ENCODE data around the gene SOWAHA. TPM values are rescaled to one million over a fixed set of nuclear protein-coding genes. Genes with fewer than 3 reads are reported as not detected.
A peak's percentile ranks its signal among the peaks of the same experiment; 100 is the strongest.

SOWAHA gene
- total and polyA plus RNA-seq, 2 of the 8 experiments (the other 6 are each of a cell fraction or from before 2014, with no cell fraction given): 0.09 to 0.11 TPM

GRCh38 chr5:132775476-132775961 is 37.6 kb upstream of the SOWAHA start:
- Histone ChIP-seq H2AK5ac (ENCODE audit: low read depth, low read length) (no peak overlapping the region), H2BK5ac (ENCODE audit: low read depth, low read length) (no peak overlapping the region), H3K4ac (replicated peaks; ENCODE audit: insufficient read length, low read depth, low read length) (no peak overlapping the region), H4K91ac (replicated peaks; ENCODE audit: insufficient read length, low read length) (no peak overlapping the region), H3K27me3 (replicated peaks in 1 of 4; ENCODE audit: control insufficient read depth in 3 of 4, extremely low read depth in 1 of 4, insufficient read depth in 3 of 4, low read length in 3 of 4) (peaks cover 2 to 51% (median 34%) of the 10 kb centered on the region in 4 experiments), H4K5ac (ENCODE audit: insufficient read length, low read depth, low read length) (no peak overlapping the region), H3K4me1 (replicated peaks in 1 of 4; ENCODE audit: control insufficient read depth in 3 of 4, insufficient read depth in 4 of 4, low read length in 3 of 4) (peaks cover 0 to 24% (median 6%) of the 10 kb centered on the region in 4 experiments; a peak in 5 of 7 replicates), H4K20me1 (replicated peaks in 1 of 2; ENCODE audit: control insufficient read depth in 1 of 2, insufficient read depth in 2 of 2, low read length in 2 of 2) (peaks cover 3 to 9% of the 10 kb centered on the region in 2 experiments), H3K27ac (ENCODE audit: low read depth, low read length) (no peak overlapping the region), H3K56ac (replicated peaks; ENCODE audit: insufficient read length, low read depth, low read length) (no peak overlapping the region), H3K79me1 (ENCODE audit: low read depth, low read length) (peaks cover 2% of the 10 kb centered on the region; the same call in 1 of the 2 replicates), H3K23ac (ENCODE audit: insufficient read length) (no peak overlapping the region), H3K9me3 (ENCODE audit: insufficient read depth in 2 of 2, low read depth in 1 of 2, low read length in 1 of 2) (no peaks in the 10 kb centered on the region), H3K9ac (replicated peaks in 1 of 4; ENCODE audit: extremely low read depth in 1 of 4, low read depth in 3 of 4, low read length in 3 of 4) (no peak overlapping the region), H3K18ac (ENCODE audit: extremely low read depth, low read length) (no peak overlapping the region), H2BK120ac (replicated peaks; ENCODE audit: low read depth, low read length) (no peak overlapping the region), H2BK20ac (ENCODE audit: low read length) (no peak overlapping the region), H2BK15ac (ENCODE audit: low read length) (no peak overlapping the region), H3K36me3 (ENCODE audit: control insufficient read depth in 2 of 4, insufficient read depth in 4 of 4, low read length in 3 of 4) (no peaks in the 10 kb centered on the region), H3K79me2 (ENCODE audit: control insufficient read depth in 1 of 2, insufficient read depth in 2 of 2, low read length in 2 of 2) (peaks cover 0 to 7% of the 10 kb centered on the region in 2 experiments; a peak in 1 of 4 replicates), H3K4me2 (ENCODE audit: insufficient read depth in 1 of 2, low read depth in 2 of 2, low read length in 2 of 2) (peak overlapping the region; percentile 92 to 94; a peak in 1 of 4 replicates), H2AFZ (ENCODE audit: low read length) (no peak overlapping the region), H2BK12ac (ENCODE audit: low read depth, low read length) (no peak overlapping the region), H3K23me2 (ENCODE audit: low read depth, low read length) (peaks cover 10% of the 10 kb centered on the region), H3K14ac (ENCODE audit: insufficient read length) (no peak overlapping the region), H3K4me3 (ENCODE audit: extremely low read depth in 1 of 4, insufficient read depth in 2 of 4, low read depth in 3 of 4, low read length in 4 of 4) (peak overlapping the region in 1 of 4 experiments; percentile 74; a peak in 2 of 8 replicates), H4K8ac (ENCODE audit: extremely low read depth, insufficient read depth, low read length) (no peak overlapping the region)
- ChIA-PET CTCF (ENCODE audit: partially characterized antibody) (interaction anchor here (1.2 to 6.6 kb wide), 6 partner anchors 9 to 44 kb away, joined by 4 to 58 read pairs (median 10); partner anchors contain the start of gene CCNI2), POLR2A (ENCODE audit: partially characterized antibody) (interaction anchor here (0.7 to 1.3 kb wide), 2 partner anchors 16 to 20 kb away, joined by 3 to 4 read pairs; no protein-coding TSS in a partner anchor)
- 85% methylated on average over 7 of the region's 7 CpGs; no CpG with 5 or more reads in 1 of the 2 experiments for WGBS, 2 experiments (ENCODE audit: extremely low coverage in 1 of 2, insufficient coverage in 1 of 2, insufficient read length in 1 of 2, insufficient replicate concordance in 2 of 2, low coverage in 1 of 2, low lambda C conversion rate in 2 of 2, missing lambda C conversion rate in 1 of 2)
- FAIRE-seq: no peak
- DNase-seq (ENCODE audit: low read depth in 1 of 2, low spot score in 2 of 2): no peak
- TF ChIP-seq RFX5 (IDR thresholded peaks at IDR 0.05; ENCODE audit: borderline replicate concordance, low read depth, low read length) (no peak), SUZ12 (IDR thresholded peaks at IDR 0.05; ENCODE audit: low read length) (no peak), JUN (IDR thresholded peaks at IDR 0.05; ENCODE audit: low read depth, low read length) (no peak), CTBP2 (IDR thresholded peaks at IDR 0.05; ENCODE audit: borderline replicate concordance, insufficient read depth, insufficient read length, low read length) (no peak), POLR2A (IDR thresholded peaks at IDR 0.05; ENCODE audit: control extremely low read depth in 1 of 2, low read depth in 2 of 2, low read length in 2 of 2) (no peak), TAF1 (IDR thresholded peaks at IDR 0.05; ENCODE audit: low read depth, low read length) (no peak), RNF2 (IDR thresholded peaks at IDR 0.05; ENCODE audit: borderline replicate concordance, low read depth, low read length, missing control alignments, poor library complexity, severe bottlenecking) (no peak), YY1 (IDR thresholded peaks at IDR 0.05; ENCODE audit: low read depth, low read length) (no peak), SIRT6 (IDR thresholded peaks at IDR 0.05; ENCODE audit: low read length) (no peak)
- TF ChIP-seq, protein P1, sequence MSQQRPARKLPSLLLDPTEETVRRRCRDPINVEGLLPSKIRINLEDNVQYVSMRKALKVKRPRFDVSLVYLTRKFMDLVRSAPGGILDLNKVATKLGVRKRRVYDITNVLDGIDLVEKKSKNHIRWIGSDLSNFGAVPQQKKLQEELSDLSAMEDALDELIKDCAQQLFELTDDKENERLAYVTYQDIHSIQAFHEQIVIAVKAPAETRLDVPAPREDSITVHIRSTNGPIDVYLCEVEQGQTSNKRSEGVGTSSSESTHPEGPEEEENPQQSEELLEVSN (IDR thresholded peaks at IDR 0.05): no peak
- TF ChIP-seq, protein P2, sequence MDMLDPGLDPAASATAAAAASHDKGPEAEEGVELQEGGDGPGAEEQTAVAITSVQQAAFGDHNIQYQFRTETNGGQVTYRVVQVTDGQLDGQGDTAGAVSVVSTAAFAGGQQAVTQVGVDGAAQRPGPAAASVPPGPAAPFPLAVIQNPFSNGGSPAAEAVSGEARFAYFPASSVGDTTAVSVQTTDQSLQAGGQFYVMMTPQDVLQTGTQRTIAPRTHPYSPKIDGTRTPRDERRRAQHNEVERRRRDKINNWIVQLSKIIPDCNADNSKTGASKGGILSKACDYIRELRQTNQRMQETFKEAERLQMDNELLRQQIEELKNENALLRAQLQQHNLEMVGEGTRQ (IDR thresholded peaks at IDR 0.05; ENCODE audit: low read length): no peak
